ENCODE data around the gene DPYD.

Gene DPYD

DNA sequence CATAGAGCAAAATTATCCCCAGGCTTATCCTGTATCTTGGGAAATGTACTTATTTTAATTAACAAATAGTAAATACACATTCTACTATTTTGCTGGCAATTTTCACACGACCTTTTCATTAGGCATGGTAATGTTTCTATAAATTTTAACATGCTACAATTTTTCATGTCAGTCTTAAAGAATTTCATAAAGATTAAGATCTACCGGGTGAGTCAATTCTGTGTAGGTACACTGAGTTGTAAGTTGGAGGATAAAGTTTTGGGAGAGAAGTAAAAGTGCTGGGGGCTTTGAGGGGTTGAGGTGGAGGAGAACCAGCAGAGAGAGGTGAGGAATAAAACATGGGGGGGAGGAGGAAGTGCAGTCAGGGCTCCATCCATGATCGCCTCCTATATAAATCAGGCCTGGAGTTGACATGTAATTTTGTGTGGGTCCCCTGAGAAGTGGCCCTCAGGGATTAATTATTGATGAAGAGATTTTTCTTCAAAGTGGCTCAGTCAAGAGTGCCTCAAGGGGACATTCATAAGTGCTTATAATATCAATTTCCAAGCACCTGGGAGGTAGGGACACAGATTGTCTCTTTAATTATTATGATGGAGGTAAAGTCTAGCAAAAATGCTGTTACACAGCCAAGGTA is 7.2 kb downstream of the DPYD start:
- H3K4me3 ChIP-seq, result no peak overlapping the region
- intact Hi-C loops (cut with DNase I; ENCODE audit: low total_unique reads), result no loop called here
- no peak for DNase-seq
- no peak overlapping the region for H3K27ac ChIP-seq
- no peaks in the 10 kb centered on the region for H3K9me3 ChIP-seq
- no peak for TF ChIP-seq CTCF (IDR thresholded peaks at IDR 0.05)
- H3K4me1 ChIP-seq, result peaks cover 0 to 25% (median 4%) of the 10 kb centered on the region in 4 donors
- H3K36me3 ChIP-seq, result no peaks in the 10 kb centered on the region
- H3K27me3 ChIP-seq, result no peaks in the 10 kb centered on the region

DNA sequence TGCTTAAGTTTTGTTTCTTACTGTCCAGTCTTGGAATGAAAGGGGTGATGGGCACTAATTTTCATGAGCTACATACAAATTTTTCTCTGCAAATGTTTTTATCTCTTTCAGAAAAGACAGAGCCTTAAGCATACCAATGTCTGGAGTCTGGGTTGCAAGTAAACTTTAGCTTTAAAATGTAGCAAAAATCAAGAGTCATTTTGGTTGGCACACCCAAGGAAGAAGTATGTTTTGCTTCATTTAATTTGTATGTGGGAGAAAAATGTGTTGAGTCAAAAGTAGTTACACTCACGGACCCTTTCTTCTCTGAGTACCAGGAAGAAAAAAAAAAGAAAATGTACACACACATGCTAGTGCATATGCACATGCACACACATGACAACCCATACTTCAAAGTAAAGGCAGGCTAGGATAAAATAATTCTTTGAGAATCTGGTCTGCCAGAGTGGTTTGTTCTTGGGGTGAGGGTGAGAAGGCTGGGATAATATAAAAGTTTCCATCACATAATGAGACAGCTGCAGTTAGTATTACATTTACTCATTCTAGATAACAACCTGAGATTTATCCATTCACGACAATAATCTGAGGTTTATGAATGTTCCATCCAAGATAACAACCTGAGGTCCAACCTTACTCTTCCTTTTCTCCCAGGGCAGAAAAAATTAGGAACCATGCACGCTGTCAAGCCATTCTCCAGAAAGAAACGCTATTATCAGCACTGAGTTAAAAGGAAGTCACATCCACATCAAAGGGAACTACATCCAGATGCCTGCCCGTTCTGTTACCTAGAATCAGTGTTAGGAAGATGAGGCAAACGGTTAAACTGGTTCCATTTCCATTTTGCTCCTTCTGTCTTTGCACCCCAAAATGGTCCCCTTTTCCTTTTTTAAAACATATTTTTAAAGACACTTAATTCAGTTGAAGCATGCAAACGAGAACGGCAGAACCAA is 9.3 kb downstream of the DPYD start:
- Histone ChIP-seq H3K36me3 (no peaks in the 10 kb centered on the region), H3K9me3 (no peaks in the 10 kb centered on the region), H3K4me3 (no peak overlapping the region), H3K4me1 (peaks cover 0 to 9% (median 0%) of the 10 kb centered on the region in 4 donors), H3K27ac (no peak overlapping the region), H3K27me3 (no peaks in the 10 kb centered on the region)
- no peak for DNase-seq
- no peak for TF ChIP-seq CTCF (IDR thresholded peaks at IDR 0.05)
- intact Hi-C loops (cut with DNase I; ENCODE audit: low total_unique reads), result no loop called here

DNA sequence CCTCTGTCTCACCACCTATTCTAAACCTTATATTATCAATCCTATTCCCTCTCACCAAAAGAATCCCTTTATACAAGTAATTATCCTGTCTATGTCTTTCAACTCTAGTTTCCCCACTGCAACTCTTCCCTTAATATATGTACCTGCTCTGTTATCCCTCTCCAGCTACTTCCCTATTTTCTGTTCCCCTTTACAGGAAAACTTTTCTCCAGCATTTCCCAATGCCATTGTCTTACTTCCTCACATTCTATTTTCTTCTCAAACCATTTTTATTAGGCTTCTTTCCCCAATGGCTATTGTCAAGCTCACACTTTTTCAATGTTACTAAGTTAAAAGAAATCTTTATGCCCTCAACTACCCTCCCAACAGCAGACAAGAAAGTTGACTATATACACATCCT is 11.6 kb downstream of the DPYD start:
- Histone ChIP-seq H3K27me3 (no peaks in the 10 kb centered on the region), H3K9me3 (no peaks in the 10 kb centered on the region), H3K4me1 (peaks cover 0 to 14% (median 2%) of the 10 kb centered on the region in 4 donors), H3K27ac (no peak overlapping the region), H3K4me3 (no peak overlapping the region), H3K36me3 (no peaks in the 10 kb centered on the region)
- intact Hi-C loops (cut with DNase I; ENCODE audit: low total_unique reads), result no loop called here
- no peak for DNase-seq
- no peak for TF ChIP-seq CTCF (IDR thresholded peaks at IDR 0.05)

DNA sequence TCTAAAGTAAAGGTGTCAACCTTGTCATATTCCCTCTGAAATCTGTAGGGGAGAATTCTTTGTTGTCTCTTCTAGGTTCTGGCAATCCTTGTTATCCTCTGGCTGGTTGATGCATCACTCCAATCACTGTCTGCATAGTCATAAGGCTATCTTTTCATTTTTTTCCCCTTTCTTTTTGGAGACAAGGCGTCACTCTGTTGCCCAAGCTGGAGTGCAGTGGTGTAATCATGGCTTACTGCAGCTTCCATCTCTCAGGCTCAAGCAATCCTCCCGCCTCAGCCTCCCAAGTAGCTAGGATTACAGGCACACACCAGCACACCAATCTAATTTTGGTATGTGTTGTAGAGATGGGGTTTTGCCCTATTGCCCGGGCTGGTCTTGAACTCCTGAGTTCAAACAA is 12.9 kb downstream of the DPYD start:
- no peaks in the 10 kb centered on the region for H3K27me3 ChIP-seq
- H3K27ac ChIP-seq, result no peak overlapping the region
- no peaks in the 10 kb centered on the region for H3K36me3 ChIP-seq
- H3K4me3 ChIP-seq, result no peak overlapping the region
- intact Hi-C loops (cut with DNase I; ENCODE audit: low total_unique reads), result no loop called here
- no peak for DNase-seq
- no peak for TF ChIP-seq CTCF (IDR thresholded peaks at IDR 0.05)
- peaks cover 0 to 28% (median 7%) of the 10 kb centered on the region in 4 donors for H3K4me1 ChIP-seq
- no peaks in the 10 kb centered on the region for H3K9me3 ChIP-seq

GRCh38 chr1:97906567-97907241 is 14.1 kb downstream of the DPYD start:
- peak; percentile 67 to 74 for DNase-seq
- H3K27ac ChIP-seq, result no peak overlapping the region

More at GRCh38 chr1:97906567-97907241, 14.1 kb downstream of the DPYD start:
- Histone ChIP-seq H3K27me3 (no peaks in the 10 kb centered on the region), H3K9me3 (no peaks in the 10 kb centered on the region), H3K4me3 (no peak overlapping the region), H3K36me3 (no peaks in the 10 kb centered on the region), H3K4me1 (peaks cover 0 to 33% (median 7%) of the 10 kb centered on the region in 4 donors)
- intact Hi-C loops (cut with DNase I; ENCODE audit: low total_unique reads), result no loop called here
- no peak for TF ChIP-seq CTCF (IDR thresholded peaks at IDR 0.05)
